ENCODE measurements around the gene STAG3. TPM values are rescaled to one million over a fixed set of nuclear protein-coding genes. Genes with fewer than 3 reads are reported as not detected.
"Not testable (repeated sequence)": the region's sequence is repeated elsewhere in the genome, so short reads cannot be mapped to it uniquely, and the experiment has no call there.

STAG3 gene
- total and polyA plus RNA-seq, 7 experiments from 2014 or later, result 2.4 to 24.6 (median 9.0) TPM

DNA sequence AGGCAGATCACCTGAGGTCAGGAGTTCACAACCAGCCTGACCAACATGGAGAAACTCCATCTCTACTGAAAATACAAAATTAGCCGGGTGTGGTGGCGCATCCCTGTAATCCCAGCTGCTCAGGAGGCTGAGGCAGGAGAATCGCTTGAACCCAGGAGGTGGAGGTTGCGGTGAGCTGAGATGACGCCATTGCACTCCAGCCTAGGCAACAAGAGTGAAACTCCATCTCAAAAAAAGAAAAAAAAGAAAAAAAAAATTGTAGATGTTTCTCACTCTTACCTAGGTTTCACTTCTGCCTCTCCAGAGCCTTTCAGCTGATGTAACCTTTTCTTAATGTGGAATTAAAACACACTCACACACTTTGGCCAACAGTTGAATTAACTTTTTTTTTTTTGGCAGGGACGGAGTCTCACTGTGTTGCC lies 18.2 kb downstream of the STAG3 start:
- H3K36me3 ChIP-seq (ENCODE audit: control insufficient read depth in 2 of 3, insufficient read depth in 3 of 3, low read length in 3 of 3); DNase-seq; H3K27me3 ChIP-seq (ENCODE audit: control insufficient read depth in 2 of 2, insufficient read depth in 2 of 2, low read length in 2 of 2); H3K4me3 ChIP-seq (ENCODE audit: low read length); H3K9me3 ChIP-seq (ENCODE audit: control insufficient read depth in 2 of 3, low read length in 3 of 3); intact Hi-C loops (cut with micrococcal nuclease); H3K27me3 Mint-ChIP-seq; H3K27ac Mint-ChIP-seq; H3K27ac ChIP-seq (ENCODE audit: low read depth, low read length); H3K9me3 Mint-ChIP-seq; H3K4me3 Mint-ChIP-seq; ATAC-seq: not testable (repeated sequence)
- POLR2A ChIA-PET, result interaction anchor here (0.6 to 1.5 kb wide), 5 partner anchors 15 to 356 kb away, joined by 3 to 4 read pairs (median 3); no protein-coding TSS in a partner anchor
- peaks cover 0 to 15% of the 10 kb centered on the region in 2 donors for H3K4me1 ChIP-seq (ENCODE audit: control insufficient read depth in 2 of 2, insufficient read depth in 2 of 2, low read length in 2 of 2)
- H3K36me3 Mint-ChIP-seq, result peaks cover 0 to 14% (median 0%) of the 10 kb centered on the region in 5 donors
- CTCF ChIA-PET, result interaction anchor here (0.6 to 0.8 kb wide), 3 partner anchors 62 to 132 kb away, joined by 4 to 7 read pairs (median 6); no protein-coding TSS in a partner anchor
- peaks cover 7 to 52% (median 42%) of the 10 kb centered on the region in 7 donors for H3K4me1 Mint-ChIP-seq

DNA sequence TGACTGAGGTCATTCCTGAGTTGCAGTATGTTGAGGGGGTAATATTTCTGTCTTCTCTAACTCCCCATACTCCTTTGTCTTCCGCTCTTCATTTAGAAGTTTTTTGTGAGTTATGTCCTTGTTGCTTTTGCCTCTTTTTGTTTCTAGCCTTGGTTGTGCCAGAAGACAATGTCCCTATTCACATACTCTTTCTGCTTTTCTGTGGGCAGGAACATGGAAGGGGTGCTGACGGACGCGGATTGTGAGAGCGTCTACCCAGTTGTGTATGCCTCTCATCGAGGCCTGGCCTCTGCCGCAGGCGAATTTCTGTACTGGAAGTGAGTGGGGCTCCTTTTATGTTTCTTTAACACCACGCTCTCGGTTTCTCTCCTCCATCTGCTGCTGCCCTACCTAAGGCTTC lies 20.5 kb downstream of the STAG3 start:
- peaks cover 0 to 28% (median 21%) of the 10 kb centered on the region in 7 donors for H3K4me1 Mint-ChIP-seq
- H3K36me3 Mint-ChIP-seq, result peaks cover 0 to 12% (median 0%) of the 10 kb centered on the region in 5 donors
- CTCF ChIA-PET, result interaction anchor here (1.2 kb wide), 1 partner anchor 13 kb away, joined by 3 read pairs; no protein-coding TSS in a partner anchor
- no peak for ATAC-seq
- peaks cover 0 to 4% of the 10 kb centered on the region in 2 donors for H3K4me1 ChIP-seq (ENCODE audit: control insufficient read depth in 2 of 2, insufficient read depth in 2 of 2, low read length in 2 of 2)
- POLR2A ChIA-PET, result no interaction called here
- H3K9me3 Mint-ChIP-seq, result no peaks in the 10 kb centered on the region
- H3K9me3 ChIP-seq (ENCODE audit: control insufficient read depth in 2 of 3, low read length in 3 of 3), result no peaks in the 10 kb centered on the region
- no peak overlapping the region for H3K4me3 ChIP-seq (ENCODE audit: low read length)
- DNase-seq, result no peak
- H3K4me3 Mint-ChIP-seq, result no peak overlapping the region
- no peaks in the 10 kb centered on the region for H3K27me3 Mint-ChIP-seq
- H3K27ac Mint-ChIP-seq, result peak overlapping the region in 1 of 9 donors; percentile 31
- H3K27ac ChIP-seq (ENCODE audit: low read depth, low read length), result no peak overlapping the region
- H3K27me3 ChIP-seq (ENCODE audit: control insufficient read depth in 2 of 2, insufficient read depth in 2 of 2, low read length in 2 of 2), result no peaks in the 10 kb centered on the region
- intact Hi-C loops (cut with micrococcal nuclease), result no loop called here
- no peaks in the 10 kb centered on the region for H3K36me3 ChIP-seq (ENCODE audit: control insufficient read depth in 2 of 3, insufficient read depth in 3 of 3, low read length in 3 of 3)

DNA sequence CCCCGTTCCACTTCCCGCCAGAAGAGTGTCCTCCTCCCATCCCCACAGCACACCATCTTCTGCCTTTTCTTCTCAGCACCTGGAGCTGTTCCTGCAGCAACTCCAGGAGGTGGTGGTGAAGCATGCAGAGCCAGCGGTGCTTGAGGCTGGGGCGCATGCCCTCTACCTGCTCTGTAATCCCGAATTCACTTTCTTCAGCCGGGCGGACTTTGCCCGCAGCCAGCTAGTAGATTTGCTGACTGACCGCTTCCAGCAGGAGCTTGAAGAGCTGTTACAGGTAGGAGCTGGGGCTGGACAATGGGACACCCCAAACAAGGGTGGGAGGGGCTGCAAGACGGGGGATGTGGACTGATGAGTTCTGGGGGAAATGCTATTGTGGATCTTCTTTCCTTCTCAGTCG lies 23.0 kb downstream of the STAG3 start:
- peaks cover 0 to 7% (median 7%) of the 10 kb centered on the region in 5 donors for H3K36me3 Mint-ChIP-seq
- DNase-seq, result no peak
- Histone ChIP-seq H3K4me3 (ENCODE audit: low read length) (no peak overlapping the region), H3K27ac (ENCODE audit: low read depth, low read length) (no peak overlapping the region), H3K9me3 (ENCODE audit: control insufficient read depth in 2 of 3, low read length in 3 of 3) (no peaks in the 10 kb centered on the region), H3K4me1 (ENCODE audit: control insufficient read depth in 2 of 2, insufficient read depth in 2 of 2, low read length in 2 of 2) (no peaks in the 10 kb centered on the region), H3K36me3 (ENCODE audit: control insufficient read depth in 2 of 3, insufficient read depth in 3 of 3, low read length in 3 of 3) (no peaks in the 10 kb centered on the region), H3K27me3 (ENCODE audit: control insufficient read depth in 2 of 2, insufficient read depth in 2 of 2, low read length in 2 of 2) (no peaks in the 10 kb centered on the region)
- ChIA-PET POLR2A (interaction anchor here (0.7 to 1.0 kb wide), 2 partner anchors 9 to 68 kb away, joined by 3 read pairs; no protein-coding TSS in a partner anchor), CTCF (no interaction called here)
- H3K4me3 Mint-ChIP-seq, result no peak overlapping the region
- H3K9me3 Mint-ChIP-seq, result no peaks in the 10 kb centered on the region
- H3K27me3 Mint-ChIP-seq, result no peaks in the 10 kb centered on the region
- ATAC-seq, result no peak
- peak overlapping the region in 1 of 9 donors; percentile 59 for H3K27ac Mint-ChIP-seq
- intact Hi-C loops (cut with micrococcal nuclease), result no loop called here
- H3K4me1 Mint-ChIP-seq, result peaks cover 0 to 16% (median under 1%) of the 10 kb centered on the region in 7 donors

DNA sequence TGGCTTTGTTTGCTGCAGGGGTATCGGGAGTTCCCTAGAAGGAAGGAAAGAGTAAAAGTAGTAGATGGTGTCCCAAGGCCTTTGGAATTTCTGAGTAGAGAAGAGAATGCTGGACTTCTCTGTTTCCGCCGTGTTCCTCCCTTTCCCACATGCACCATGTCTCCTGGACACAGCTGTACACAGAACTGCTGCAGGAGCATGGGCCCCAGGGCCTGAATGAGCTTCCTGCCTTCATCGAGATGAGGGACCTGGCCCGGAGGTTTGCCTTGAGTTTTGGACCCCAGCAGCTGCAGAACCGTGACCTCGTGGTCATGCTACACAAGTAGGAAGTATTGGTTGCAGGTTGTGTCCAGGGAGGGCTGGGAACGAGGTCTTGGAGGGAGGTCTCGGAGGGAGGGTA lies 26.7 kb downstream of the STAG3 start:
- no peaks in the 10 kb centered on the region for H3K36me3 ChIP-seq (ENCODE audit: control insufficient read depth in 2 of 3, insufficient read depth in 3 of 3, low read length in 3 of 3)
- Mint-ChIP-seq H3K9me3 (no peaks in the 10 kb centered on the region), H3K27ac (peak overlapping the region in 3 of 9 donors; percentile 18 to 28 (median 21)), H3K4me1 (peaks cover 15 to 30% (median 16%) of the 10 kb centered on the region in 7 donors), H3K4me3 (no peak overlapping the region), H3K27me3 (no peaks in the 10 kb centered on the region), H3K36me3 (peaks cover 0 to 7% (median 3%) of the 10 kb centered on the region in 5 donors)
- H3K4me1 ChIP-seq (ENCODE audit: control insufficient read depth in 2 of 2, insufficient read depth in 2 of 2, low read length in 2 of 2), result peaks cover 15 to 20% of the 10 kb centered on the region in 2 donors
- H3K9me3 ChIP-seq (ENCODE audit: control insufficient read depth in 2 of 3, low read length in 3 of 3), result no peaks in the 10 kb centered on the region
- no peak overlapping the region for H3K27ac ChIP-seq (ENCODE audit: low read depth, low read length)
- H3K27me3 ChIP-seq (ENCODE audit: control insufficient read depth in 2 of 2, insufficient read depth in 2 of 2, low read length in 2 of 2), result no peaks in the 10 kb centered on the region
- ChIA-PET CTCF (interaction anchor here (1.2 to 1.4 kb wide), 2 partner anchors 55 to 72 kb away, joined by 3 to 4 read pairs; no protein-coding TSS in a partner anchor), POLR2A (no interaction called here)
- intact Hi-C loops (cut with micrococcal nuclease), result no loop called here
- no peak for DNase-seq
- no peak for ATAC-seq
- H3K4me3 ChIP-seq (ENCODE audit: low read length), result no peak overlapping the region

DNA sequence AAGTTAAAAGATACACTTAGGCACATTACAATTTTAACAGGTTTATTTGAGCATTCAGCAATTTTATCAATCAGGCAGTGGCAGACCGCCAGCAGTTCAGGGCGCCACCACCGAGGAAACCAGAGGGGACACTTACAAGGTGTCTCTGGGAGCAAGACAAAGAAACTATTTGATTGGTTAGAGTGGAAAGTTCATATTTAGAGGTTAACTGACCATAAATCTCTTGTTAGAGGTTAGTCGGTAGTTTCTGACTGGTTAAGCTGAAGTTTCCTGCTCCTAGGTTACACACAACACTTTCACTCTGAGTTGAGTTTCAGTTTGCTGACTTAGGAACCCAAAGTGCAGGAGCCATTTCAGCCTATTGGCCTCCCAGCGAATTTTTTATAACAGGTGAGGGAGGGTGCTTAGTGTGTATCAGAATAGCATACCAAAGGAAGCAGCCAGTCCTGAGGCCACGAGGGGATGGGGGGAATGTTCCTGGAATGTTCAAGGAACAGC lies 31.2 kb downstream of the STAG3 start:
- peaks cover 44 to 45% of the 10 kb centered on the region in 2 donors for H3K4me1 ChIP-seq (ENCODE audit: control insufficient read depth in 2 of 2, insufficient read depth in 2 of 2, low read length in 2 of 2)
- H3K27ac Mint-ChIP-seq, result peak overlapping the region; percentile 66 to 98 (median 87)
- peaks cover 39 to 56% (median 54%) of the 10 kb centered on the region in 7 donors for H3K4me1 Mint-ChIP-seq
- POLR2A ChIA-PET, result interaction anchor here (0.5 to 1.8 kb wide), 6 partner anchors 19 to 728 kb away, joined by 3 to 6 read pairs (median 4); no protein-coding TSS in a partner anchor
- peaks cover 0 to 16% (median 0%) of the 10 kb centered on the region in 5 donors for H3K36me3 Mint-ChIP-seq
- peak; percentile 54 for ATAC-seq
- H3K9me3 ChIP-seq (ENCODE audit: control insufficient read depth in 2 of 3, low read length in 3 of 3), result no peaks in the 10 kb centered on the region
- H3K4me3 ChIP-seq (ENCODE audit: low read length), result peak overlapping the region; percentile 45
- peak in 6 of 9 donors; percentile 29 to 38 (median 34) for DNase-seq
- no peaks in the 10 kb centered on the region for H3K27me3 ChIP-seq (ENCODE audit: control insufficient read depth in 2 of 2, insufficient read depth in 2 of 2, low read length in 2 of 2)
- peaks cover 0 to 4% (median 0%) of the 10 kb centered on the region in 11 donors for H3K9me3 Mint-ChIP-seq
- H3K36me3 ChIP-seq (ENCODE audit: control insufficient read depth in 2 of 3, insufficient read depth in 3 of 3, low read length in 3 of 3), result no peaks in the 10 kb centered on the region
- CTCF ChIA-PET, result interaction anchor here (0.5 to 2.1 kb wide), 7 partner anchors 9 to 107 kb away, joined by 3 to 9 read pairs (median 4); no protein-coding TSS in a partner anchor
- peak overlapping the region; percentile 46 to 77 (median 74) for H3K4me3 Mint-ChIP-seq
- intact Hi-C loops (cut with micrococcal nuclease), result loop anchor here in 1 of 2 donors (1.0 to 5.0 kb wide), 4 partner anchors 8 to 292 kb away; partner anchors contain the start of genes LAMTOR4, TRAPPC14 and TRIM4
- H3K27me3 Mint-ChIP-seq, result no peaks in the 10 kb centered on the region
- H3K27ac ChIP-seq (ENCODE audit: low read depth, low read length), result peak overlapping the region; percentile 49

DNA sequence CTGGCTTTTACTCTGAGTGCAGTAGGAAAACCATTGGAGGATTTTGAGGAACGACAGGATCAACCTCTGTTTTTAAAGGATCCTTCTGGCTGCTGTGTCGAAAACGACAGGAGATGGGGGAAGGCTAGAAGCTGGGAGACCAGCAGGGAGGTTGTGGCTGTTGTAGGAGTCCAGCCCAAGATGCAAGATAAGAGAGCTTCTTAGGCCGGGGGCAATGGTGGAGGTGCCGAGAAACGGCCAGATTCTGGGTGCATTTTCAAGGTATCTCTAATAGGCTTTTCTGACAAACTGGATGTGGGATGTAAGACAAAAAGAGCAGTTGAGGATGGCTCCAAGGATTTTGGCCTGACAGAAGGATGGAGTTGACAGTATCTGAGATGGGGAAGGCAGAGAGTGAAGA lies 31.8 kb downstream of the STAG3 start:
- peak overlapping the region; percentile 45 for H3K4me3 ChIP-seq (ENCODE audit: low read length)
- Mint-ChIP-seq H3K4me3 (peak overlapping the region; percentile 46 to 77 (median 74)), H3K4me1 (peaks cover 39 to 61% (median 59%) of the 10 kb centered on the region in 7 donors), H3K9me3 (peaks cover 0 to 4% (median 0%) of the 10 kb centered on the region in 11 donors), H3K36me3 (peaks cover 0 to 16% (median 0%) of the 10 kb centered on the region in 5 donors), H3K27me3 (no peaks in the 10 kb centered on the region), H3K27ac (peak overlapping the region; percentile 66 to 98 (median 87))
- ATAC-seq (no peak), DNase-seq (no peak)
- H3K36me3 ChIP-seq (ENCODE audit: control insufficient read depth in 2 of 3, insufficient read depth in 3 of 3, low read length in 3 of 3), result no peaks in the 10 kb centered on the region
- peaks cover 45 to 48% of the 10 kb centered on the region in 2 donors for H3K4me1 ChIP-seq (ENCODE audit: control insufficient read depth in 2 of 2, insufficient read depth in 2 of 2, low read length in 2 of 2)
- H3K27me3 ChIP-seq (ENCODE audit: control insufficient read depth in 2 of 2, insufficient read depth in 2 of 2, low read length in 2 of 2), result no peaks in the 10 kb centered on the region
- no peaks in the 10 kb centered on the region for H3K9me3 ChIP-seq (ENCODE audit: control insufficient read depth in 2 of 3, low read length in 3 of 3)
- intact Hi-C loops (cut with micrococcal nuclease), result loop anchor here in 1 of 2 donors (1.0 to 5.0 kb wide), 4 partner anchors 8 to 292 kb away; partner anchors contain the start of genes LAMTOR4, TRAPPC14 and TRIM4
- CTCF ChIA-PET, result interaction anchor here (0.6 to 2.4 kb wide), 5 partner anchors 9 to 77 kb away, joined by 3 to 21 read pairs (median 7); no protein-coding TSS in a partner anchor
- peak overlapping the region; percentile 49 for H3K27ac ChIP-seq (ENCODE audit: low read depth, low read length)
- POLR2A ChIA-PET, result interaction anchor here (0.7 to 2.7 kb wide), 8 partner anchors 17 to 89 kb away, joined by 3 to 8 read pairs (median 5); partner anchors contain the start of gene CNPY4
